ENCODE measurements around the gene RHBDD3.
A peak's percentile ranks its signal among the peaks of the same experiment; 100 is the strongest.

DNA sequence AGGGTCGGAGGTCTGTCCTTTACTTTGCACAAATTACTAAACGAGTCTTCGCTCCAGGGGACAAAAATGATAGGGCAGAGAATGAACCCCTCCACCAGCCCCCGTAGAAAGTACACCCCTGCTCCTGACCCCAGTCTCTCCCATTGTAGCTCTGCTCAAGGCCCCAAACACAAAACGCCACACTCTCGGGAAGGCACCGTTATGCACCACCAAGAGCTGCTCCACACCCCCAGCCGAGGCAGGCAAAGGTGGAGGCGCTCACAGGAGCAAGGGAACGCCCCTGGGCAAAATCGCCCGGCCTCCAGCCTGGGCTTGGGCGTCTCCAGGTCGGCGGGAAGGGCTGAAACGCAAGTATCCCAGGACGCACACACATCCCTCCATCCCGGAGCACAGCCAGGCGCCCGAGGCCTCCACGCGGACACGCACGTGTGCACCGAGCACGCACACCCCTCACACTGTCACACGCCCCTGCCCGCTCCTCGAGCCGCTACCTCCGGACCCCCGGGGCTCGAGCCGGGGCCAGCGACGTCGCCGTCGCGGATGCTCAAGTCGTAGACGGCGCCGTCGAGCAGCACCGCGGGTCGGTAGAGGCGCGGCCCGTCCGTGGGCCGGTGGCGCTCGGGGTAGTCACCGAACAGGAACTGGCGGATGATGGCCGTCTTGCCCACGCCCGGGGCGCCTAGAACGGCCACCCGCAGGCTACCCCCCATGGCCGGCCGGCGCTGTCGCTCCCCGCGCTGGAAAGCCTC is 46.9 kb upstream of the RHBDD3 start:
- TF ChIP-seq, protein P1, sequence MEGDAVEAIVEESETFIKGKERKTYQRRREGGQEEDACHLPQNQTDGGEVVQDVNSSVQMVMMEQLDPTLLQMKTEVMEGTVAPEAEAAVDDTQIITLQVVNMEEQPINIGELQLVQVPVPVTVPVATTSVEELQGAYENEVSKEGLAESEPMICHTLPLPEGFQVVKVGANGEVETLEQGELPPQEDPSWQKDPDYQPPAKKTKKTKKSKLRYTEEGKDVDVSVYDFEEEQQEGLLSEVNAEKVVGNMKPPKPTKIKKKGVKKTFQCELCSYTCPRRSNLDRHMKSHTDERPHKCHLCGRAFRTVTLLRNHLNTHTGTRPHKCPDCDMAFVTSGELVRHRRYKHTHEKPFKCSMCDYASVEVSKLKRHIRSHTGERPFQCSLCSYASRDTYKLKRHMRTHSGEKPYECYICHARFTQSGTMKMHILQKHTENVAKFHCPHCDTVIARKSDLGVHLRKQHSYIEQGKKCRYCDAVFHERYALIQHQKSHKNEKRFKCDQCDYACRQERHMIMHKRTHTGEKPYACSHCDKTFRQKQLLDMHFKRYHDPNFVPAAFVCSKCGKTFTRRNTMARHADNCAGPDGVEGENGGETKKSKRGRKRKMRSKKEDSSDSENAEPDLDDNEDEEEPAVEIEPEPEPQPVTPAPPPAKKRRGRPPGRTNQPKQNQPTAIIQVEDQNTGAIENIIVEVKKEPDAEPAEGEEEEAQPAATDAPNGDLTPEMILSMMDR (IDR thresholded peaks at IDR 0.05; ENCODE audit: insufficient read depth, low read depth, low read length) = no peak
- peak; percentile 87 for TF ChIP-seq EZH2 (IDR thresholded peaks at IDR 0.05; ENCODE audit: insufficient read depth, low read length)
